D721Med (cell line): ENCODE results near the gene HDHD2.

Experiments used
- DNase-seq: peaks from one replicate; pipeline ENCODE4 v3.0.0; 2011; ENCODE audit warnings: low spot score; ENCODE audit not compliant: insufficient read length
- FAIRE-seq: peaks from 2 replicates; lab custom pipeline; 2011; peaks lifted over from hg19 to GRCh38; lab: Jason Lieb, UNC
- CTCF ChIP-seq: IDR thresholded peaks from 2 replicates; pipeline ENCODE4 v1.5.1; 2012; ENCODE audit warnings: mild to moderate bottlenecking, control low read depth; ENCODE audit not compliant: insufficient read depth; ENCODE audit errors: missing control alignments

HDHD2 gene

GRCh38 chr18:47115205-47115604 is 35.1 kb downstream of the HDHD2 start:
- FAIRE-seq (no peak), DNase-seq (no peak)
- no peak for TF ChIP-seq CTCF

DNA sequence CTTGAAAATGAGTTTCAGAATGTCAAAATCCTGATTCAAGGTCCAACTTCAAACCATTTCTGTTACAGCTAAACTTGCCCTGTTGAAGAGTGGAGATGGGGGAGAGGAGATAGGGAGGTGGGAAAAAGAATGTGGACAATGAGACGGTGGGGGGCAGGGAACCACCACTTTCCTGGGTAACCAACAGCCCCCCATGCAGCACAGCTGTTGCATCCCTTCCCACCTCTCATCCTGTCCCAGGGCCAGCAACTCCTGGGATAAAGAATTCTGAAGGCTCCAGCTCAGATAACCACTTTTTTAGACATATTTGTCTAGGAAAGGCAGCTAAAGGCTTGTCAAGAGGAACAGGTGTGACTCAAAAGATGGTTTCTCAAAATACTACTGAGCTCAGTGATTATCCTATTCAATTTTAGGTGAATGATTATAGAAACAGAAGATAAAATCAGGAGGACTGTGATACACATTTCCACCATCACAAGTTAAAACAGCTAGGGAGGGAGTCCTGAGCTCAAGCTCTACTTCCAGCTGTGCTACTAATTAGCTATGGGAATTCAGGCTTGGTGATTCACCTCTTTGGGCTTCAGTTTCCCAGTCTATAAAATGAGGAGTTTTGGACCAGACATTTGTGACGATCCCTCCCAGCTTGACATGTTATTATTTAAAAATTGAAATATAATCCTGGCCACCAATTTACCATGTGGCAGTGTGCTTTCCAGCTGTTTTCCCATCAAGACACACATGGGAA is 36.3 kb downstream of the HDHD2 start:
- FAIRE-seq (no peak), DNase-seq (no peak)
- no peak for TF ChIP-seq CTCF

- TF ChIP-seq CTCF: no peak
- FAIRE-seq (no peak), DNase-seq (no peak)
Observed at GRCh38 chr18:47110492-47111274, 39.6 kb downstream of the HDHD2 start.

DNA sequence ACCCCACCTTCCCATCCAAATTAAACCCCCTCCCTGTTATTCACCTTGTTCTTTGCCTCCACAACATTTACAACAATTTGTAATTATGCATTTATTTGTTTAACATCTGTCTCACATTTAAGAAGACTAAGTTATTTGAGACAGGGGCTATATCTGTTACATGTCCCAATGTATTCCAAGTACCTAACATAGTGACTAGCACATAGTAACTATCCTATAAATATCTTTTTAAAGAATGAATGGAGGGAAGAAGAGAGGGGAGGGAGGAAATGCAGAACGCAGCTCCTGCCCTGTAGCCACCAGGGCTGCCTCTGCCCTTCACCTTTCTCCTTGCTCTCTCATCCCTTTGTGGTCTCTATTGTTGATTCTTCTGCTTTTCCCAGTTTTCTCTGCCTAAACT is 40.6 kb downstream of the HDHD2 start:
- FAIRE-seq: no peak
- DNase-seq: no peak
- TF ChIP-seq CTCF: no peak

- FAIRE-seq: no peak
Observed at GRCh38 chr18:47108998-47109405, 41.3 kb downstream of the HDHD2 start.

GRCh38 chr18:47108373-47108772 is 41.9 kb downstream of the HDHD2 start:
- peak; percentile 38 for DNase-seq
- FAIRE-seq: peak; percentile 95
- no peak for TF ChIP-seq CTCF

More at GRCh38 chr18:47108998-47109405, 41.3 kb downstream of the HDHD2 start:
- no peak for DNase-seq
- no peak for TF ChIP-seq CTCF
